VCaP (cell line): ENCODE data around the gene PSME3.
A peak's percentile ranks its signal among the peaks of the same experiment; 100 is the strongest.

Experiments
- H3K27ac ChIP-seq: fragments of 450-650 bp; 2 replicates; pipeline ENCODE4 v1.5.1; 2017
- CTCF ChIP-seq: fragments of 450-650 bp; conservative IDR thresholded peaks from 2 replicates; pipeline ENCODE4 v1.5.1; 2017; ENCODE audit warnings: mild to moderate bottlenecking, moderate library complexity

The PSME3 gene

GRCh38 chr17:42803074-42803883 is 29.9 kb upstream of the PSME3 start:
- no peak for TF ChIP-seq CTCF
- peak overlapping the region; percentile 91 for H3K27ac ChIP-seq

DNA sequence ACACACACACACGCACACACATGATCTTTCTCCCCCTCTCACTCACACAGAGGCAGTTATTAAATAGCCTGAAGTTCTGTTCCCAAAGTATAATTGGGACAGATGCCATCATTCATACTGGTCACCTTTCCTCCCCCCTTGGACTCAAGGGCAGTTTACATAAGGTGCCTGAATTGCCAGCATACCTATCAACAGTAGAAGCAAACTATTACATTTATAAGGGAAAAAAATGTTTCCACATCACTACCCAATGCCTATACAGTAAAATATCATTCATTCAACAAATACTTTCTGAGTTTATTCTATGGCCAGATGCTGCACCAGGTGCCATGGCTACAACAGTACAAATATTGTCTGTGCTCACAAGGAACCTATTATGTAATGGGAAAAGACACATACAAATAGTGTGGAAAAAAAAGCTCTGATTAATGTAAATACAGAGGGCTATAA is 28.3 kb upstream of the PSME3 start:
- TF ChIP-seq CTCF: no peak
- peak overlapping the region; percentile 91 for H3K27ac ChIP-seq

DNA sequence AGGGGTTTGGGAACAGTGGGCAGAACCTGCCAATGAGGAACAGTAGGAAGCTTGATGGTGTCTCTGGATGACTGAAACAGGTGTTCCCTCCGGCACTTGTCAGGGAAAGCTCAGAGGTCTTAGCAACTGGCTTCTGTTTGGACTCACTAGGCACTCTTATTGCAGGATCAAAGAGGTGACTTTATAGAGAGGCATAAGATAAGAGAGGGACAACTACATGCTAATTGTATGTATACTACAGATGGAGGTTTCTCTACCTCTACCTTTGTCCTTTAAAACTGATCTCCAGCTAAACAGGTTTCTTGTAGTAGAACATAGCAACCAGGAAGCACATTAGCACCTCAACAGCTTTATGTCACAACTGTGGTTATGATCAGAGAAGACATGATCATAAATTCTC is 26.9 kb upstream of the PSME3 start:
- H3K27ac ChIP-seq: peak overlapping the region; percentile 91
- no peak for TF ChIP-seq CTCF

GRCh38 chr17:42809250-42809649 is 23.9 kb upstream of the PSME3 start:
- H3K27ac ChIP-seq: no peak overlapping the region

GRCh38 chr17:42814633-42815399 is 18.4 kb upstream of the PSME3 start:
- H3K27ac ChIP-seq: no peak overlapping the region
- no peak for TF ChIP-seq CTCF

More at GRCh38 chr17:42809250-42809649, 23.9 kb upstream of the PSME3 start:
- TF ChIP-seq CTCF: no peak

- no peak overlapping the region for H3K27ac ChIP-seq
- TF ChIP-seq CTCF: no peak
These were observed 15.3 kb upstream of the PSME3 start for GRCh38 chr17:42817866-42818265.

GRCh38 chr17:42818379-42818778 is 14.8 kb upstream of the PSME3 start:
- H3K27ac ChIP-seq: no peak overlapping the region
- TF ChIP-seq CTCF: no peak
